Kidney capillary endothelial cell (primary cell): ENCODE data around the gene ALG1.
"Not testable (repeated sequence)": the region's sequence is repeated elsewhere in the genome, so short reads cannot be mapped to it uniquely, and the experiment has no call there.

Experiments used
- DNase-seq: peaks from one replicate; pipeline ENCODE4 v3.0.0-alpha.2; 2018; ENCODE audit warnings: low spot score

The ALG1 gene

GRCh38 chr16:5044581-5044980 lies 27.1 kb upstream of the ALG1 start:
- not testable (repeated sequence) for DNase-seq

- DNase-seq, result no peak
Measured at GRCh38 chr16:5045499-5046115, 26.0 kb upstream of the ALG1 start.

GRCh38 chr16:5046914-5047313 lies 24.7 kb upstream of the ALG1 start:
- no peak for DNase-seq

GRCh38 chr16:5054876-5055865 lies 16.5 kb upstream of the ALG1 start:
- DNase-seq, result no peak

GRCh38 chr16:5056352-5056751 lies 15.3 kb upstream of the ALG1 start:
- peak; percentile 20 for DNase-seq

GRCh38 chr16:5058476-5058875 lies 13.2 kb upstream of the ALG1 start:
- DNase-seq, result peak; percentile 82

GRCh38 chr16:5059386-5060072 lies 12.1 kb upstream of the ALG1 start:
- DNase-seq, result no peak

- DNase-seq, result no peak
Measured at GRCh38 chr16:5060073-5060641, 11.5 kb upstream of the ALG1 start.

- no peak for DNase-seq
Measured at GRCh38 chr16:5062051-5062450, 9.6 kb upstream of the ALG1 start.

GRCh38 chr16:5062790-5063765 lies 8.6 kb upstream of the ALG1 start:
- DNase-seq, result peak; percentile 16

- no peak for DNase-seq
Measured at GRCh38 chr16:5064915-5065314, 6.7 kb upstream of the ALG1 start.

- DNase-seq, result no peak
Measured at GRCh38 chr16:5065326-5065725, 6.3 kb upstream of the ALG1 start.

GRCh38 chr16:5065813-5066212 lies 5.8 kb upstream of the ALG1 start, which contains the start of gene C16orf89:
TSS of gene C16orf89 (minus strand) at chr16:5065956. CDS start at chr16:5065908, 48 bp downstream.
- DNase-seq, result no peak

GRCh38 chr16:5066511-5066910 lies 5.1 kb upstream of the ALG1 start:
- DNase-seq, result no peak

GRCh38 chr16:5069048-5069447 lies 2.6 kb upstream of the ALG1 start:
- DNase-seq, result no peak

GRCh38 chr16:5069854-5070253 lies 1.8 kb upstream of the ALG1 start:
- no peak for DNase-seq

GRCh38 chr16:5070431-5071186 lies 1.0 kb upstream of the ALG1 start:
- DNase-seq, result no peak

GRCh38 chr16:5071341-5071680 lies 332 bp upstream of the ALG1 start:
- no peak for DNase-seq

GRCh38 chr16:5072334-5073278 lies 963 bp downstream of the ALG1 start:
- DNase-seq, result peak; percentile 28
